ENCODE data around the gene PTAFR. TPM values are rescaled to one million over a fixed set of nuclear protein-coding genes. Genes with fewer than 3 reads are reported as not detected.

The PTAFR gene
- total RNA-seq, 1 experiment from 2014 or later, result 1.9 TPM

- Histone ChIP-seq H3K27me3 (ENCODE audit: insufficient read depth, low read length) (no peaks in the 10 kb centered on the region), H3K79me1 (ENCODE audit: insufficient read depth, low read depth, low read length, poor library complexity, severe bottlenecking) (no peaks in the 10 kb centered on the region), H3K56ac (ENCODE audit: insufficient read length, low read depth, low read length) (no peak overlapping the region), H3K23me2 (ENCODE audit: insufficient read length, low read depth, low read length, poor library complexity, severe bottlenecking) (no peaks in the 10 kb centered on the region), H2BK20ac (ENCODE audit: low read depth, low read length, poor library complexity, severe bottlenecking) (no peak overlapping the region), H3K27ac (ENCODE audit: insufficient read length, low read depth, low read length) (no peak overlapping the region), H2BK12ac (ENCODE audit: insufficient read length, low read depth, low read length) (no peak overlapping the region), H3K79me2 (ENCODE audit: insufficient read depth, low read length) (no peaks in the 10 kb centered on the region), H4K5ac (ENCODE audit: insufficient read length, low read depth, low read length) (no peak overlapping the region), H3K4me1 (ENCODE audit: insufficient read depth, low read length) (no peaks in the 10 kb centered on the region), H3K4me2 (ENCODE audit: insufficient read depth, insufficient read length, low read length) (no peak overlapping the region), H3T11ph (ENCODE audit: low read length) (no peak overlapping the region), H3K9me3 (ENCODE audit: control insufficient read depth, low read depth, low read length) (no peaks in the 10 kb centered on the region), H2AK5ac (ENCODE audit: insufficient read length, low read length) (no peak overlapping the region), H3K9ac (ENCODE audit: extremely low read depth, insufficient read length, low read length) (no peak overlapping the region), H2BK120ac (ENCODE audit: low read depth, low read length, poor library complexity, severe bottlenecking) (no peak overlapping the region), H2AFZ (ENCODE audit: low read length) (no peak overlapping the region), H4K20me1 (ENCODE audit: control insufficient read depth, insufficient read depth, insufficient read length) (no peaks in the 10 kb centered on the region), H4K91ac (ENCODE audit: insufficient read length, low read depth, low read length) (no peak overlapping the region), H3K23ac (ENCODE audit: insufficient read length, low read depth, low read length) (no peak overlapping the region), H2BK15ac (ENCODE audit: low read depth, low read length) (no peak overlapping the region), H4K8ac (replicated peaks; ENCODE audit: insufficient read length, low read depth, low read length) (no peak overlapping the region), H2BK5ac (ENCODE audit: insufficient read length, low read length) (no peak overlapping the region), H3K18ac (ENCODE audit: insufficient read length, low read depth, low read length) (no peak overlapping the region), H3K4ac (ENCODE audit: low read depth, low read length) (no peak overlapping the region), H3K14ac (ENCODE audit: insufficient read depth, low read length) (no peak overlapping the region)
- TF ChIP-seq, protein P1, sequence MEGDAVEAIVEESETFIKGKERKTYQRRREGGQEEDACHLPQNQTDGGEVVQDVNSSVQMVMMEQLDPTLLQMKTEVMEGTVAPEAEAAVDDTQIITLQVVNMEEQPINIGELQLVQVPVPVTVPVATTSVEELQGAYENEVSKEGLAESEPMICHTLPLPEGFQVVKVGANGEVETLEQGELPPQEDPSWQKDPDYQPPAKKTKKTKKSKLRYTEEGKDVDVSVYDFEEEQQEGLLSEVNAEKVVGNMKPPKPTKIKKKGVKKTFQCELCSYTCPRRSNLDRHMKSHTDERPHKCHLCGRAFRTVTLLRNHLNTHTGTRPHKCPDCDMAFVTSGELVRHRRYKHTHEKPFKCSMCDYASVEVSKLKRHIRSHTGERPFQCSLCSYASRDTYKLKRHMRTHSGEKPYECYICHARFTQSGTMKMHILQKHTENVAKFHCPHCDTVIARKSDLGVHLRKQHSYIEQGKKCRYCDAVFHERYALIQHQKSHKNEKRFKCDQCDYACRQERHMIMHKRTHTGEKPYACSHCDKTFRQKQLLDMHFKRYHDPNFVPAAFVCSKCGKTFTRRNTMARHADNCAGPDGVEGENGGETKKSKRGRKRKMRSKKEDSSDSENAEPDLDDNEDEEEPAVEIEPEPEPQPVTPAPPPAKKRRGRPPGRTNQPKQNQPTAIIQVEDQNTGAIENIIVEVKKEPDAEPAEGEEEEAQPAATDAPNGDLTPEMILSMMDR (conservative IDR thresholded peaks at IDR 0.05), result no peak
- no peak for DNase-seq
- no peak overlapping the region for H3K4me3 Mint-ChIP-seq
- H3K27me3 Mint-ChIP-seq (ENCODE audit: low read depth), result no peaks in the 10 kb centered on the region
- H3K9me3 Mint-ChIP-seq, result no peaks in the 10 kb centered on the region
- no peaks in the 10 kb centered on the region; a peak in 1 of 4 replicates for H3K4me1 Mint-ChIP-seq
- no CpG with 5 or more reads among the region's 2 CpGs for WGBS (ENCODE audit: extremely low coverage, insufficient read length, low lambda C conversion rate)
- H3K27ac Mint-ChIP-seq, result no peak overlapping the region
- no peaks in the 10 kb centered on the region for H3K36me3 Mint-ChIP-seq (ENCODE audit: insufficient read depth in 1 of 3, low read depth in 3 of 3)
Observed at GRCh38 chr1:28111157-28111556, 65.3 kb downstream of the PTAFR start.
